Mucosa of descending colon (tissue), 3 donors: Measurements from ENCODE around the gene WBP4. TPM values are rescaled to one million over a fixed set of nuclear protein-coding genes. Genes with fewer than 3 reads are reported as not detected.
"Not testable (repeated sequence)": the region's sequence is repeated elsewhere in the genome, so short reads cannot be mapped to it uniquely, and the experiment has no call there.

ENCODE experiments used
- ATAC-seq: fragments of 200-7000 bp; cut with Tn5 transposase; one replicate; pipeline ENCODE4 v1.9.1; 2020; ENCODE audit warnings: mild to moderate bottlenecking, moderate library complexity
- DNase-seq, 3 donors: peaks; one replicate each; pipeline ENCODE4 v3.0.0-alpha.2; 2020
- H3K36me3 ChIP-seq: fragments of 200-600 bp; one replicate; pipeline ENCODE4 v1.8.0; 2021; ENCODE audit warnings: low read depth, mild to moderate bottlenecking
- H3K4me1 ChIP-seq: fragments of 200-600 bp; one replicate; pipeline ENCODE4 v1.8.0; 2021; ENCODE audit warnings: low read depth, mild to moderate bottlenecking
- H3K4me3 ChIP-seq: fragments of 200-600 bp; one replicate; pipeline ENCODE4 v1.8.0; 2021; ENCODE audit warnings: mild to moderate bottlenecking
- H3K9me3 ChIP-seq: fragments of 200-600 bp; one replicate; pipeline ENCODE4 v1.8.0; 2021; ENCODE audit warnings: mild to moderate bottlenecking
- intact Hi-C, 2 donors: fragments of 100-400 bp; cut with DNase I in 1 of 2; cut with micrococcal nuclease in 1 of 2; formaldehyde crosslinking; loops; one replicate each; pipeline versions ENCODE4 v1.11.0 to v1.11.1; 2022; cut with DNase I, micrococcal nuclease
- total RNA-seq, 3 donors: library from RNA; stranded (reverse); fragmentation: NEBNext Ultra II Directional in 2 of 3; extraction: Animal tissue kit (Norgen Biotek cat#: 25700) in 2 of 3; gene quantifications; one replicate each; pipeline versions ENCODE4 v1.2.1 to v1.2.4, GENCODE V29; 2021 to 2023
- TF ChIP-seq, protein P1 (sequence below): fragments of 200-600 bp; IDR thresholded peaks from one replicate; pipeline ENCODE4 v1.8.0; 2022; ENCODE audit warnings: antibody characterized with exemption, mild to moderate bottlenecking
- donor health status: DM: no; HTN: no; CAD: no; lungs with moderate emphysema.
- donor health status: DM: no; HTN: no; CAD: no.
- donor health status: DM: no; HTN: yes; CAD: no.

Gene WBP4
- total RNA-seq, 3 donors from 2014 or later: 6.4 to 11.4 (median 6.4) TPM

- TF ChIP-seq, protein P1, sequence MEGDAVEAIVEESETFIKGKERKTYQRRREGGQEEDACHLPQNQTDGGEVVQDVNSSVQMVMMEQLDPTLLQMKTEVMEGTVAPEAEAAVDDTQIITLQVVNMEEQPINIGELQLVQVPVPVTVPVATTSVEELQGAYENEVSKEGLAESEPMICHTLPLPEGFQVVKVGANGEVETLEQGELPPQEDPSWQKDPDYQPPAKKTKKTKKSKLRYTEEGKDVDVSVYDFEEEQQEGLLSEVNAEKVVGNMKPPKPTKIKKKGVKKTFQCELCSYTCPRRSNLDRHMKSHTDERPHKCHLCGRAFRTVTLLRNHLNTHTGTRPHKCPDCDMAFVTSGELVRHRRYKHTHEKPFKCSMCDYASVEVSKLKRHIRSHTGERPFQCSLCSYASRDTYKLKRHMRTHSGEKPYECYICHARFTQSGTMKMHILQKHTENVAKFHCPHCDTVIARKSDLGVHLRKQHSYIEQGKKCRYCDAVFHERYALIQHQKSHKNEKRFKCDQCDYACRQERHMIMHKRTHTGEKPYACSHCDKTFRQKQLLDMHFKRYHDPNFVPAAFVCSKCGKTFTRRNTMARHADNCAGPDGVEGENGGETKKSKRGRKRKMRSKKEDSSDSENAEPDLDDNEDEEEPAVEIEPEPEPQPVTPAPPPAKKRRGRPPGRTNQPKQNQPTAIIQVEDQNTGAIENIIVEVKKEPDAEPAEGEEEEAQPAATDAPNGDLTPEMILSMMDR: no peak
- H3K36me3 ChIP-seq: no peaks in the 10 kb centered on the region
- no peaks in the 10 kb centered on the region for H3K4me1 ChIP-seq
- no peaks in the 10 kb centered on the region for H3K9me3 ChIP-seq
- no peak for DNase-seq
- intact Hi-C loops: loop anchor here in 1 of 2 donors (10.0 kb wide), 1 partner anchor 145 kb away; no protein-coding TSS in a partner anchor
- no peak overlapping the region for H3K4me3 ChIP-seq
- ATAC-seq: no peak
Measured at GRCh38 chr13:41079725-41080124, 18.4 kb downstream of the WBP4 start.

GRCh38 chr13:41085961-41086585, 24.8 kb downstream of the WBP4 start:
- H3K4me1 ChIP-seq: no peaks in the 10 kb centered on the region
- H3K4me3 ChIP-seq: no peak overlapping the region
- H3K9me3 ChIP-seq: no peaks in the 10 kb centered on the region
- ATAC-seq: no peak
- DNase-seq: no peak
- no peaks in the 10 kb centered on the region for H3K36me3 ChIP-seq
- TF ChIP-seq, protein P1: no peak
- intact Hi-C loops: no loop called here

GRCh38 chr13:41095681-41096080, 34.4 kb downstream of the WBP4 start:
- ATAC-seq, H3K36me3 ChIP-seq, DNase-seq, H3K9me3 ChIP-seq, H3K4me1 ChIP-seq, intact Hi-C loops, H3K4me3 ChIP-seq: not testable (repeated sequence)

GRCh38 chr13:41098761-41099160, 37.5 kb downstream of the WBP4 start:
- intact Hi-C loops: no loop called here
- ATAC-seq (no peak), DNase-seq (no peak)
- Histone ChIP-seq H3K4me3 (no peak overlapping the region), H3K4me1 (no peaks in the 10 kb centered on the region), H3K36me3 (no peaks in the 10 kb centered on the region), H3K9me3 (no peaks in the 10 kb centered on the region)
- TF ChIP-seq, protein P1: no peak

GRCh38 chr13:41099986-41100385, 38.7 kb downstream of the WBP4 start:
- TF ChIP-seq, protein P1: no peak
- ATAC-seq (no peak), DNase-seq (no peak)
- Histone ChIP-seq H3K4me3 (no peak overlapping the region), H3K9me3 (no peaks in the 10 kb centered on the region), H3K36me3 (no peaks in the 10 kb centered on the region), H3K4me1 (no peaks in the 10 kb centered on the region)
- intact Hi-C loops: no loop called here

DNA sequence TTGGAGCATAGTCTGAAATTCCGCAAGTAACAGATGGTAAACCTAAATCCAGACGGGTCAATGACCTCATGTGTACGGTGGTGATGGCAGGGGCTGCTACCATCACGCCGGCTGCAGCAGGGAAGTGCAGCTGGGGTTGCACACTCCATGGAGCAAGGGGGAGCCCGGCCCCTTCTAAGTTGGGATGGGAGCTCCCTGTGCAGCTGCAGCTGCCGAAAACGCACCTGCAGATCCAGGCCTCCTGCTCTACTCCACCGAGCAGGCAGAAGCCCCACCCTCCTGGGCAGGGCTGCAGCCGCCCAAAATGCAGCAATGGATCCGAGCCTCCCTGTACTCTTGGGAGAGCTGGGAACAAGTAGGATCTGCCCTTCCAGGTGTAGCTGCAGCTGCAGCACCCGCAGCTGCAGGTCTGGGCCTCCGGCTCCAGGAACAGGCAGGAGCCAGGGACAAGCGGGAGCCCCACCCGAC, 45.8 kb downstream of the WBP4 start:
- TF ChIP-seq, protein P1: no peak
- DNase-seq (no peak), ATAC-seq (no peak)
- Histone ChIP-seq H3K4me3 (no peak overlapping the region), H3K4me1 (no peaks in the 10 kb centered on the region), H3K9me3 (no peaks in the 10 kb centered on the region), H3K36me3 (no peaks in the 10 kb centered on the region)
- intact Hi-C loops: no loop called here
